OCI-LY7 (cell line): ENCODE results near the gene NUP42. TPM values are rescaled to one million over a fixed set of nuclear protein-coding genes. Genes with fewer than 3 reads are reported as not detected.

Experiments used
- BruUV-seq: library from RNA; stranded (reverse); fragments of 400-500 nt; replicated peaks from 2 replicates; lab custom pipeline; 2021; lab: Mats Ljungman, UMichigan
- CTCF ChIA-PET: fragments of 300-600 bp; sonication (Branson Sonifier 250); formaldehyde crosslinking; loops from one replicate; lab custom pipeline; 2022; ENCODE audit warnings: antibody characterized with exemption; ENCODE audit not compliant: unreplicated experiment; lab: Charles Lee
- POLR2A ChIA-PET: fragments of 300-600 bp; sonication (Branson Sonifier 250); formaldehyde crosslinking; loops from one replicate; lab custom pipeline; 2022; ENCODE audit warnings: antibody characterized with exemption; lab: Charles Lee
- DNase-seq: peaks from one replicate; pipeline ENCODE4 v3.0.0-alpha.2; 2015; ENCODE audit warnings: low spot score
- H2AFZ ChIP-seq: fragments of 200-600 bp; sonication (generic), shearing (Covaris generic); 2 replicates; pipeline ENCODE4 v1.6.1; 2014; ENCODE audit warnings: mild to moderate bottlenecking, antibody characterized with exemption, low read length, moderate library complexity
- H3K27ac ChIP-seq: fragments of 200-600 bp; sonication (generic); 2 replicates; pipeline ENCODE4 v1.5.1; 2014; ENCODE audit warnings: mixed run types, low read depth, mild to moderate bottlenecking, moderate library complexity, low read length, inconsistent platforms; ENCODE audit not compliant: poor library complexity, severe bottlenecking
- H3K36me3 ChIP-seq: fragments of 200-600 bp; sonication (generic); 2 replicates; pipeline ENCODE4 v1.6.1; 2014; ENCODE audit warnings: mild to moderate bottlenecking, antibody characterized with exemption, low read length, moderate library complexity, mixed read lengths; ENCODE audit not compliant: insufficient read depth
- H3K4me1 ChIP-seq: fragments of 200-600 bp; sonication (generic); 2 replicates; pipeline ENCODE4 v1.5.1; 2014; ENCODE audit warnings: mild to moderate bottlenecking, low read length; ENCODE audit not compliant: insufficient read depth, poor library complexity, severe bottlenecking
- H3K4me2 ChIP-seq: fragments of 200-600 bp; sonication (generic); 2 replicates; pipeline ENCODE4 v1.6.1; 2014; ENCODE audit warnings: mild to moderate bottlenecking, low read length
- H3K4me3 ChIP-seq: fragments of 200-600 bp; sonication (generic); 2 replicates; pipeline ENCODE4 v1.5.1; 2014; ENCODE audit warnings: mild to moderate bottlenecking, low read depth, low read length; ENCODE audit not compliant: poor library complexity, severe bottlenecking
- H3K79me2 ChIP-seq: fragments of 200-600 bp; sonication (generic); 2 replicates; pipeline ENCODE4 v1.6.1; 2016; ENCODE audit warnings: low read depth, mild to moderate bottlenecking, low read length, moderate library complexity, mixed read lengths; ENCODE audit not compliant: insufficient read depth
- H3K9me2 ChIP-seq: fragments of 200-600 bp; sonication (generic); 2 replicates; pipeline ENCODE4 v1.6.1; 2016; ENCODE audit warnings: mild to moderate bottlenecking, low read length, mixed read lengths; ENCODE audit not compliant: insufficient read depth
- H3K9me3 ChIP-seq: fragments of 200-600 bp; sonication (generic); 2 replicates; pipeline ENCODE4 v1.6.1; 2014; ENCODE audit warnings: mild to moderate bottlenecking, mixed run types, low read length, mixed read lengths
- H4K20me1 ChIP-seq: fragments of 200-600 bp; sonication (generic); 2 replicates; pipeline ENCODE4 v1.6.1; 2014; ENCODE audit warnings: mild to moderate bottlenecking, antibody characterized with exemption, low read length, moderate library complexity, mixed read lengths; ENCODE audit not compliant: insufficient read depth
- CTCF ChIP-seq: fragments of 200-600 bp; sonication (generic); conservative IDR thresholded peaks from 2 replicates; pipeline ENCODE4 v1.5.1; 2014; ENCODE audit warnings: mild to moderate bottlenecking, antibody characterized with exemption, low read length, moderate library complexity, mixed read lengths
- EZH2phosphoT487 ChIP-seq: fragments of 200-600 bp; sonication (generic); IDR thresholded peaks from 2 replicates; pipeline ENCODE4 v1.6.1; 2018; ENCODE audit warnings: low read depth, borderline replicate concordance, mild to moderate bottlenecking, mixed run types, antibody characterized with exemption, low read length, moderate library complexity, mixed read lengths
- intact Hi-C: fragments of 100-400 bp; cut with micrococcal nuclease; formaldehyde crosslinking; loops from one replicate; pipeline ENCODE4 v1.10.0; 2022; ENCODE audit not compliant: unreplicated experiment
- total RNA-seq, 2 experiments: library from RNA; depleted of rRNA in 1 of 2; stranded (reverse); fragments of >200 nt in 1 of 2; shearing (Covaris generic) in 1 of 2; gene quantifications; 2 replicates each; pipeline ENCODE4 v1.2.3, GENCODE V29; 2014 to 2022

The NUP42 gene
- total RNA-seq, 2 experiments from 2014 or later = 73.4 to 103 TPM

GRCh38 chr7:23207021-23207420, 25.2 kb downstream of the NUP42 start:
- BruUV-seq = no TSS peak
- Histone ChIP-seq H3K4me3 (no peak overlapping the region), H3K4me1 (no peaks in the 10 kb centered on the region), H4K20me1 (no peaks in the 10 kb centered on the region), H3K79me2 (no peaks in the 10 kb centered on the region), H2AFZ (no peak overlapping the region), H3K9me2 (no peaks in the 10 kb centered on the region), H3K36me3 (peaks cover 34% of the 10 kb centered on the region), H3K27ac (no peak overlapping the region), H3K9me3 (no peaks in the 10 kb centered on the region), H3K4me2 (no peak overlapping the region)
- intact Hi-C loops = no loop called here
- TF ChIP-seq EZH2phosphoT487 = no peak
- no peak for TF ChIP-seq CTCF
- ChIA-PET POLR2A (interaction anchor here (0.7 kb wide), 1 partner anchor 13 kb away, joined by 3 read pairs; no protein-coding TSS in a partner anchor), CTCF (no interaction called here)
- no peak for DNase-seq

DNA sequence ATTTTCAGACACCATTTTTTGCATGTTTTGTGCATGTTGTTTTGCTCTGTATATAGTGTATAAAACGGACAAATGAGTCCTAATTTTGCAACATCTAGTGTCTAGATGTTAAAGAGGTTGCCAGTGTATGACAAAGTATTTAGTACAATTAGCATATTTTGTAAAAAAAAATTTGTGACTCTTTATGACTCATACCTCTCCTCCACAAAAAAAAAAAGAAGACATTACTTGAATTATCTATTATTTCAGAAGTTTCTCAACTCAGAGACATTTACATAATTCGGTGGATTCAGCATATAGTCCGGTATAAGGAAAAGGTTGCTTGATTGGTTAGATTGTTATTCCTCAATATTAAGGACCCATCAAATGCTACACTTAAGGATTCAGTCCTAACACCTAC, 26.0 kb downstream of the NUP42 start:
- no peak overlapping the region for H3K4me3 ChIP-seq
- TF ChIP-seq CTCF (no peak), EZH2phosphoT487 (no peak)
- intact Hi-C loops = no loop called here
- DNase-seq = no peak
- H3K79me2 ChIP-seq = no peaks in the 10 kb centered on the region
- BruUV-seq = no TSS peak
- H3K4me1 ChIP-seq = no peaks in the 10 kb centered on the region
- ChIA-PET POLR2A (no interaction called here), CTCF (no interaction called here)
- H3K27ac ChIP-seq = no peak overlapping the region
- H4K20me1 ChIP-seq = no peaks in the 10 kb centered on the region
- peaks cover 26% of the 10 kb centered on the region for H3K36me3 ChIP-seq
- H3K4me2 ChIP-seq = no peak overlapping the region
- no peaks in the 10 kb centered on the region for H3K9me3 ChIP-seq
- H3K9me2 ChIP-seq = no peaks in the 10 kb centered on the region
- H2AFZ ChIP-seq = no peak overlapping the region

DNA sequence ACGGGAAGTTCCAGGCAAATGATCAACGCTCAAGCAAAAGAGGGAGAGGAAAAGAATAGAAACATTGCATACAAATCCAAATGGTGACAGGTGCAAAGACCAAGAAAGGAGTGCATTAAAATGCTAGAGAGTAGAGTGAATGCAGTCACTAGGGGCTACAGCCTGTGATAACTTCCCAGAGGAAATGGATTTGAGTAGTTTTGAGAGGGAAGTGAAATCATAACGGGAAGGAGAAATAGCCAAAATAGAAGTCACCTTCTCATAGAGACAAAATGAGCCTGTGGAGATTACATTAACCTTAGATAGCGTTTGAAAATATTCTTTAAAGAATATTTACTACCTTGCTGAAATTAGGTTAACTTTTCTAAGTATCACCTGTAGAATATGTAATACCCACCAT, 26.5 kb downstream of the NUP42 start:
- CTCF ChIA-PET = no interaction called here
- no peaks in the 10 kb centered on the region for H3K9me3 ChIP-seq
- H3K9me2 ChIP-seq = no peaks in the 10 kb centered on the region
- POLR2A ChIA-PET = no interaction called here
- intact Hi-C loops = no loop called here
- no peak for DNase-seq
- no peaks in the 10 kb centered on the region for H3K79me2 ChIP-seq
- H3K36me3 ChIP-seq = peaks cover 22% of the 10 kb centered on the region
- BruUV-seq = no TSS peak
- H3K4me3 ChIP-seq = no peak overlapping the region
- no peak overlapping the region for H2AFZ ChIP-seq
- TF ChIP-seq CTCF (no peak), EZH2phosphoT487 (no peak)
- no peak overlapping the region for H3K4me2 ChIP-seq
- H4K20me1 ChIP-seq = no peaks in the 10 kb centered on the region
- no peaks in the 10 kb centered on the region for H3K4me1 ChIP-seq
- no peak overlapping the region for H3K27ac ChIP-seq
